GM12878 (cell line): ENCODE data around the gene SRXN1. TPM values are rescaled to one million over a fixed set of nuclear protein-coding genes. Genes with fewer than 3 reads are reported as not detected.

Experiments
- ATAC-seq: fragments of 200-7000 bp; cut with Tn5 transposase; 3 replicates; pipeline ENCODE4 v1.9.1; 2020; ENCODE audit warnings: mild to moderate bottlenecking, moderate library complexity
- BruUV-seq: library from RNA; stranded (reverse); fragments of 400-500 nt; replicated peaks from 2 replicates; lab custom pipeline; 2021; lab: Mats Ljungman, UMichigan
- CTCF ChIA-PET: fragments of 300-600 bp; sonication (Branson Sonifier 250); formaldehyde crosslinking; extraction: SDS; loops from one replicate; lab custom pipeline; 2021; ENCODE audit warnings: inconsistent platforms; lab: Yijun Ruan, JAX
- POLR2A ChIA-PET: fragments of 350-600 bp; formaldehyde crosslinking; extraction: SDS; loops from one replicate; lab custom pipeline; 2021; ENCODE audit warnings: inconsistent platforms; lab: Charles Lee
- RAD21 ChIA-PET: fragments of 300-600 bp; sonication (Branson Sonifier 250); formaldehyde crosslinking; loops from one replicate; lab custom pipeline; 2023; ENCODE audit warnings: antibody characterized with exemption; ENCODE audit not compliant: unreplicated experiment; lab: Charles Lee
- SMC1A ChIA-PET: fragments of 300-600 bp; sonication (Branson Sonifier 250); formaldehyde crosslinking; loops from one replicate; lab custom pipeline; 2023; ENCODE audit not compliant: unreplicated experiment, uncharacterized antibody; lab: Charles Lee
- DNase-seq: peaks from one replicate; pipeline ENCODE4 v3.0.0-alpha.2; 2011; ENCODE audit warnings: low read depth, low spot score
- FAIRE-seq: peaks from 3 replicates; lab custom pipeline; 2011; peaks lifted over from hg19 to GRCh38; lab: Jason Lieb, UNC
- H2AFZ ChIP-seq: 2 replicates; pipeline ENCODE4 v1.6.0; 2011; ENCODE audit warnings: low read depth, low read length, control low read depth; ENCODE audit not compliant: control insufficient read depth
- H3K27ac ChIP-seq: 2 replicates; pipeline ENCODE4 v1.5.1; 2011; ENCODE audit warnings: control low read depth; ENCODE audit not compliant: control insufficient read depth, insufficient read depth
- H3K27me3 ChIP-seq, 2 experiments: replicated peaks in 1 of 2; 2 replicates each; pipeline versions ENCODE4 v1.6.0 to v1.6.1; 2011; ENCODE audit warnings: low read length in 1 of 2; ENCODE audit not compliant: control insufficient read depth in 2 of 2, insufficient read depth in 2 of 2
- H3K36me3 ChIP-seq, 2 experiments: 2 replicates each; pipeline ENCODE4 v1.5.1; 2011; ENCODE audit warnings: low read length in 1 of 2; ENCODE audit not compliant: control insufficient read depth in 2 of 2, insufficient read depth in 2 of 2
- H3K4me1 ChIP-seq: 2 replicates; pipeline ENCODE4 v1.6.1; 2011; ENCODE audit warnings: mild to moderate bottlenecking, low read length, moderate library complexity, mixed read lengths; ENCODE audit not compliant: control insufficient read depth, insufficient read depth
- H3K4me2 ChIP-seq: 2 replicates; pipeline ENCODE4 v1.6.0; 2011; ENCODE audit warnings: control low read depth; ENCODE audit not compliant: control insufficient read depth, insufficient read depth
- H3K4me3 ChIP-seq: fragments of 200-600 bp; sonication (generic); 2 replicates; pipeline ENCODE4 v1.5.1; 2016
- H3K79me2 ChIP-seq: 2 replicates; pipeline ENCODE4 v1.6.0; 2011; ENCODE audit warnings: low read length; ENCODE audit not compliant: control insufficient read depth, insufficient read depth
- H3K9ac ChIP-seq: 2 replicates; pipeline ENCODE4 v1.8.0; 2011; ENCODE audit warnings: low read length, control low read depth, mixed read lengths; ENCODE audit not compliant: control insufficient read depth, insufficient read depth
- H3K9me3 ChIP-seq: replicated peaks from 3 replicates; pipeline ENCODE4 v1.5.1; 2011; ENCODE audit warnings: mild to moderate bottlenecking, low read length; ENCODE audit not compliant: control insufficient read depth, insufficient read depth
- H4K20me1 ChIP-seq: 2 replicates; pipeline ENCODE4 v1.6.0; 2011; ENCODE audit not compliant: control insufficient read depth, insufficient read depth
- ATF2 ChIP-seq: IDR thresholded peaks from 2 replicates; pipeline ENCODE4 v1.6.1; 2012; ENCODE audit warnings: low read length, inconsistent platforms
- BCLAF1 ChIP-seq: fragments of 450-650 bp; IDR thresholded peaks from 2 replicates; pipeline ENCODE4 v1.6.1; 2017; ENCODE audit warnings: antibody characterized with exemption, mild to moderate bottlenecking, moderate library complexity
- EZH2 ChIP-seq: IDR thresholded peaks from 2 replicates; pipeline ENCODE4 v1.6.1; 2012; ENCODE audit warnings: low read depth, mild to moderate bottlenecking, control low read depth, inconsistent platforms, low read length, borderline replicate concordance; ENCODE audit not compliant: control insufficient read depth
- HDAC2 ChIP-seq: fragments of 200-600 bp; sonication (generic); IDR thresholded peaks from 2 replicates; pipeline ENCODE4 v1.6.1; 2017
- HDGF ChIP-seq: fragments of 450-650 bp; IDR thresholded peaks from 2 replicates; pipeline ENCODE4 v1.6.1; 2016; ENCODE audit warnings: antibody characterized with exemption
- KDM1A ChIP-seq: fragments of 200-600 bp; sonication (generic); IDR thresholded peaks from 2 replicates; pipeline ENCODE4 v1.6.1; 2016; ENCODE audit warnings: borderline replicate concordance
- NFYA ChIP-seq: IDR thresholded peaks from 2 replicates; pipeline ENCODE4 v1.6.1; 2011; ENCODE audit warnings: low read depth, mild to moderate bottlenecking, low read length, improper control_type of control experiment, borderline replicate concordance
- RBBP5 ChIP-seq: fragments of 200-600 bp; sonication (generic); conservative IDR thresholded peaks from 2 replicates; pipeline ENCODE4 v1.6.1; 2016
- SIX5 ChIP-seq: IDR thresholded peaks from 2 replicates; pipeline ENCODE4 v1.6.1; 2011; ENCODE audit warnings: mild to moderate bottlenecking, low read depth, low read length, moderate library complexity; ENCODE audit not compliant: severe bottlenecking
- SMAD5 ChIP-seq: IDR thresholded peaks from 2 replicates; pipeline ENCODE4 v1.6.1; 2016; ENCODE audit warnings: antibody characterized with exemption, low read depth
- SMC3 ChIP-seq: IDR thresholded peaks from 2 replicates; pipeline ENCODE4 v1.6.1; 2011; ENCODE audit warnings: low read length, improper control_type of control experiment, borderline replicate concordance
- SP1 ChIP-seq: IDR thresholded peaks from one replicate; pipeline ENCODE4 v1.6.1; 2011; ENCODE audit warnings: low read depth, low read length
- STAT1 ChIP-seq: fragments of 450-650 bp; conservative IDR thresholded peaks from 2 replicates; pipeline ENCODE4 v1.6.1; 2014; ENCODE audit warnings: antibody characterized with exemption, mild to moderate bottlenecking
- YBX1 ChIP-seq: fragments of 450-650 bp; IDR thresholded peaks from 2 replicates; pipeline ENCODE4 v1.6.1; 2016; ENCODE audit warnings: antibody characterized with exemption
- ZNF592 ChIP-seq: fragments of 450-650 bp; IDR thresholded peaks from 2 replicates; pipeline ENCODE4 v1.6.1; 2017; ENCODE audit warnings: mild to moderate bottlenecking, moderate library complexity
- WGBS: methylation state at CpG from one replicate; pipeline ENCODE4 v1.1.6; 2016; ENCODE audit warnings: low lambda C conversion rate; ENCODE audit not compliant: insufficient replicate concordance, insufficient coverage; ENCODE audit errors: missing lambda C conversion rate; 5-methylcytosine and 5-hydroxymethylcytosine counted together
- in situ Hi-C: fragments of 300-500 bp; cut with MboI; formaldehyde crosslinking; loops from 9 replicates; pipeline ENCODE4 v1.14.3; 2018; ENCODE audit warnings: mixed read lengths
- intact Hi-C: fragments of 100-400 bp; cut with micrococcal nuclease; formaldehyde crosslinking; loops from one replicate; pipeline ENCODE4 v1.14.2; 2022; ENCODE audit not compliant: unreplicated experiment
- polyA plus RNA-seq, 11 experiments: library from polyadenylated mRNA; depleted of rRNA in 4 of 11; unstranded in 6 of 11; stranded (reverse) in 5 of 11; fragments of >200 nt; fragmentation: Nextera tagmentation in 4 of 11; fragmentation: Illumina TruSeq in 1 of 11; extraction: Ambion mirVana in 4 of 11; extraction: Trizol in 1 of 11; gene quantifications; 1 replicate in 1 of 11; 2 replicates in 10 of 11; pipeline versions ENCODE4 v1.2.1 to v1.2.3, GENCODE V29; 2011 to 2016; ENCODE audit warnings: inconsistent platforms in 2 of 11, missing spikeins in 2 of 11, low read depth in 1 of 11
- total RNA-seq, 4 experiments: library from RNA; depleted of rRNA in 3 of 4; stranded (reverse); fragments of >200 nt in 3 of 4; fragmentation: Illumina TruSeq in 1 of 4; extraction: Trizol in 1 of 4; gene quantifications; 2 replicates each; pipeline versions ENCODE4 v1.2.1 to v1.2.3, GENCODE V29; 2013 to 2021
- TF ChIP-seq, protein P1 (sequence below): fragments of 450-650 bp; IDR thresholded peaks from 2 replicates; pipeline ENCODE4 v1.6.1; 2017; ENCODE audit warnings: borderline replicate concordance

The SRXN1 gene
- total and polyA plus RNA-seq, 10 of the 15 experiments (the other 5 are each of a cell fraction or from before 2014, with no cell fraction given) = 4.1 to 20.5 (median 15.6) TPM

DNA sequence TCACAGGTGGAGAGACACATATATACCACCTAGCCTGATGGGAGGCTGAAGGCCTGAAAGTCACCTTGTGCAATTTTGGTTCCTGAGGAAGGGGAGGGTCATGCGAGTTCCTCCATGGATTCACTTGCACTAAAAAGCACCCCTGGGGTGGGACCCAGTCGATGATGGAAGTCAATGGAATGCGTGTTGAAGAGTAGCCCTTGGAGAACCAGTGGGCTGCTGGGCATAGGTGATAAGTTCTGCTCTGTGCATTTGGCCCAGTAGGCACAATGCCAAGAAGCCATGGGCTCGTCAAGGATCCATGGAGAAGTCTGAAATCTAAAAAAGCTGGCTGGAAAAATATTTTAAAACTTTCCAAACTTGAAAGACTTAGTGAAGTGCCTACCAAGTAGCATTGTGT lies 41.5 kb upstream of the SRXN1 start:
- in situ Hi-C loops = no loop called here
- no peaks in the 10 kb centered on the region for H3K79me2 ChIP-seq
- ATAC-seq (no peak), FAIRE-seq (no peak), DNase-seq (no peak)
- H2AFZ ChIP-seq = no peak overlapping the region
- no peaks in the 10 kb centered on the region for H3K36me3 ChIP-seq
- H3K4me2 ChIP-seq = no peak overlapping the region
- ChIA-PET POLR2A (no interaction called here), CTCF (no interaction called here), SMC1A (no interaction called here), RAD21 (no interaction called here)
- no peaks in the 10 kb centered on the region for H4K20me1 ChIP-seq
- no peak overlapping the region for H3K4me3 ChIP-seq
- TF ChIP-seq, protein P1, sequence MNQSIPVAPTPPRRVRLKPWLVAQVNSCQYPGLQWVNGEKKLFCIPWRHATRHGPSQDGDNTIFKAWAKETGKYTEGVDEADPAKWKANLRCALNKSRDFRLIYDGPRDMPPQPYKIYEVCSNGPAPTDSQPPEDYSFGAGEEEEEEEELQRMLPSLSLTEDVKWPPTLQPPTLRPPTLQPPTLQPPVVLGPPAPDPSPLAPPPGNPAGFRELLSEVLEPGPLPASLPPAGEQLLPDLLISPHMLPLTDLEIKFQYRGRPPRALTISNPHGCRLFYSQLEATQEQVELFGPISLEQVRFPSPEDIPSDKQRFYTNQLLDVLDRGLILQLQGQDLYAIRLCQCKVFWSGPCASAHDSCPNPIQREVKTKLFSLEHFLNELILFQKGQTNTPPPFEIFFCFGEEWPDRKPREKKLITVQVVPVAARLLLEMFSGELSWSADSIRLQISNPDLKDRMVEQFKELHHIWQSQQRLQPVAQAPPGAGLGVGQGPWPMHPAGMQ = no peak
- TF ChIP-seq EZH2 (no peak), ZNF592 (no peak), HDGF (no peak), SMC3 (no peak), STAT1 (no peak), ATF2 (no peak), NFYA (no peak), HDAC2 (no peak), KDM1A (no peak), SP1 (no peak), SIX5 (no peak), RBBP5 (no peak), BCLAF1 (no peak), YBX1 (no peak), SMAD5 (no peak)
- intact Hi-C loops = no loop called here
- WGBS = 9% methylated on average over 4 of the region's 4 CpGs
- peaks cover 0 to 1% of the 10 kb centered on the region in 2 experiments; a peak in 1 of 4 replicates for H3K27me3 ChIP-seq
- no TSS peak for BruUV-seq
- H3K9me3 ChIP-seq = no peaks in the 10 kb centered on the region
- no peak overlapping the region for H3K27ac ChIP-seq
- H3K4me1 ChIP-seq = no peaks in the 10 kb centered on the region
- no peak overlapping the region for H3K9ac ChIP-seq
